Measurements from ENCODE around the gene LITAF. TPM values are rescaled to one million over a fixed set of nuclear protein-coding genes. Genes with fewer than 3 reads are reported as not detected.

The LITAF gene
- total RNA-seq, 6 donors from 2014 or later: 65.8 to 281 (median 113) TPM

- Histone ChIP-seq H3K4me1 (peaks cover 12 to 39% (median 26%) of the 10 kb centered on the region in 4 donors), H3K9me3 (no peaks in the 10 kb centered on the region), H3K36me3 (no peaks in the 10 kb centered on the region), H3K4me3 (no peak overlapping the region), H3K27me3 (no peaks in the 10 kb centered on the region), H3K27ac (peak overlapping the region; percentile 74 to 85 (median 83))
- WGBS, 2 donors: 64 to 68% methylated on average over 16 of the region's 16 CpGs
- TF ChIP-seq POLR2AphosphoS5 (IDR thresholded peaks at IDR 0.05) (no peak), CTCF (IDR thresholded peaks at IDR 0.05) (no peak), POLR2A (IDR thresholded peaks at IDR 0.05) (no peak), EP300 (IDR thresholded peaks at IDR 0.05) (no peak)
- ATAC-seq (ENCODE audit: low FRiP score in 2 of 2): peak; percentile 34 to 54
- DNase-seq: peak in 1 of 2 donors; percentile 40
These were observed 38.2 kb upstream of the LITAF start for GRCh38 chr16:11624636-11625607.

DNA sequence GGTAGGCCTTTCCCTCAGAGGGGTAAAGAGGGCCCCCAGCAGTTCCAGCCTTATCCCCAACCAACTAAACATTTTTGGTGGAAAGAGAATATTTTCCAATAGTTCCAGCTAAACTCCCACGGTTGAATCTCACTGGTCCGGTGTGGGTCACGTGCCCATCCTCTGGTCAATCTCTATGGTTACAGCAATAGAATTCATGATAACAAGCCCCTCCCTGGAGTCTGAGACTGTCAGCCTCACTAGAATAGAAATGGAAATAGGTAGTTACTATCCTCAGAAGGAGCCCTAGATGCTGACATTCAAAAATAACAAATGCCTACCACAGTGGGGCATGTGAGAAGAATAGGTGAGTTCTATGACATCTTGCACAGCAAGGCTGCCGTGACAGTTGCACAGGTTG lies 37.5 kb upstream of the LITAF start:
- H3K27me3 ChIP-seq: no peaks in the 10 kb centered on the region
- no peak for ATAC-seq (ENCODE audit: low FRiP score in 2 of 2)
- TF ChIP-seq POLR2A (IDR thresholded peaks at IDR 0.05): no peak
- TF ChIP-seq EP300 (IDR thresholded peaks at IDR 0.05): no peak
- TF ChIP-seq CTCF (IDR thresholded peaks at IDR 0.05): no peak
- TF ChIP-seq POLR2AphosphoS5 (IDR thresholded peaks at IDR 0.05): no peak
- DNase-seq: no peak
- no peak overlapping the region for H3K4me3 ChIP-seq
- H3K27ac ChIP-seq: peak overlapping the region; percentile 74 to 85 (median 83)
- no peaks in the 10 kb centered on the region for H3K9me3 ChIP-seq
- WGBS, 2 donors: 91 to 97% methylated on average over 4 of the region's 4 CpGs
- no peaks in the 10 kb centered on the region for H3K36me3 ChIP-seq
- peaks cover 7 to 39% (median 23%) of the 10 kb centered on the region in 4 donors for H3K4me1 ChIP-seq

- Histone ChIP-seq H3K36me3 (no peaks in the 10 kb centered on the region), H3K27me3 (no peaks in the 10 kb centered on the region), H3K27ac (peak overlapping the region; percentile 52 to 78 (median 72)), H3K4me1 (peaks cover 7 to 32% (median 20%) of the 10 kb centered on the region in 4 donors), H3K9me3 (no peaks in the 10 kb centered on the region), H3K4me3 (peak overlapping the region in 2 of 4 donors; percentile 19 to 27)
- 23 to 26% methylated on average over 14 to 18 of the region's 19 CpGs for WGBS, 2 donors
- peak; percentile 49 to 87 for DNase-seq
- ATAC-seq (ENCODE audit: low FRiP score in 2 of 2): peak; percentile 53 to 62
- TF ChIP-seq POLR2A (IDR thresholded peaks at IDR 0.05): no peak
- TF ChIP-seq EP300 (IDR thresholded peaks at IDR 0.05): no peak
- no peak for TF ChIP-seq CTCF (IDR thresholded peaks at IDR 0.05)
- TF ChIP-seq POLR2AphosphoS5 (IDR thresholded peaks at IDR 0.05): no peak
These were observed 35.4 kb upstream of the LITAF start for GRCh38 chr16:11621920-11622651.

DNA sequence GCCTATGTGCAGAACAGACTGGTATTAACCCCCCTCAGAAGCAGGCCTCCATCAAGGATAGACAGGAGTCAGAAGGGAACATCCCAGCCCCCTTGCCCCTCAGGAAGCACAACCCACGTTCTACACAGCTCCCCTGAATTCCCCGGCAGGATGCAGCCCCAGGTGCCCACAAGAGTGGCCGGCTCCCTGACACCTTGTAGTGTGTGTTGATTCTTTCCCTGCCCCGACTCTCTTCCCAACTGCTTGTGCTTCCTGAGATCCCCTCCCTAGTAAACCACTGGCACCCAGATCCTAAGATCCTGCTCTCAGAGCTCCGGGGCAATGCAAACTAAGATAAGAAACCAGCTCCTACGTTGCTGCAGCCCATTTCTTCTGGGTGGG lies 34.8 kb upstream of the LITAF start:
- Histone ChIP-seq H3K27me3 (no peaks in the 10 kb centered on the region), H3K27ac (peak overlapping the region; percentile 52 to 78 (median 72)), H3K9me3 (no peaks in the 10 kb centered on the region), H3K4me1 (peaks cover 7 to 32% (median 20%) of the 10 kb centered on the region in 4 donors), H3K4me3 (peak overlapping the region in 2 of 4 donors; percentile 19 to 27), H3K36me3 (no peaks in the 10 kb centered on the region)
- TF ChIP-seq EP300 (IDR thresholded peaks at IDR 0.05): no peak
- 37 to 46% methylated on average over 6 of the region's 6 CpGs for WGBS, 2 donors
- DNase-seq (no peak), ATAC-seq (ENCODE audit: low FRiP score in 2 of 2) (no peak)
